Measurements from ENCODE around the gene TNNI3K.
"Not testable (repeated sequence)": the region's sequence is repeated elsewhere in the genome, so short reads cannot be mapped to it uniquely, and the experiment has no call there.

TNNI3K gene, protein sequence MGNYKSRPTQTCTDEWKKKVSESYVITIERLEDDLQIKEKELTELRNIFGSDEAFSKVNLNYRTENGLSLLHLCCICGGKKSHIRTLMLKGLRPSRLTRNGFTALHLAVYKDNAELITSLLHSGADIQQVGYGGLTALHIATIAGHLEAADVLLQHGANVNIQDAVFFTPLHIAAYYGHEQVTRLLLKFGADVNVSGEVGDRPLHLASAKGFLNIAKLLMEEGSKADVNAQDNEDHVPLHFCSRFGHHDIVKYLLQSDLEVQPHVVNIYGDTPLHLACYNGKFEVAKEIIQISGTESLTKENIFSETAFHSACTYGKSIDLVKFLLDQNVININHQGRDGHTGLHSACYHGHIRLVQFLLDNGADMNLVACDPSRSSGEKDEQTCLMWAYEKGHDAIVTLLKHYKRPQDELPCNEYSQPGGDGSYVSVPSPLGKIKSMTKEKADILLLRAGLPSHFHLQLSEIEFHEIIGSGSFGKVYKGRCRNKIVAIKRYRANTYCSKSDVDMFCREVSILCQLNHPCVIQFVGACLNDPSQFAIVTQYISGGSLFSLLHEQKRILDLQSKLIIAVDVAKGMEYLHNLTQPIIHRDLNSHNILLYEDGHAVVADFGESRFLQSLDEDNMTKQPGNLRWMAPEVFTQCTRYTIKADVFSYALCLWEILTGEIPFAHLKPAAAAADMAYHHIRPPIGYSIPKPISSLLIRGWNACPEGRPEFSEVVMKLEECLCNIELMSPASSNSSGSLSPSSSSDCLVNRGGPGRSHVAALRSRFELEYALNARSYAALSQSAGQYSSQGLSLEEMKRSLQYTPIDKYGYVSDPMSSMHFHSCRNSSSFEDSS

GRCh38 chr1:74235153-74235552 lies at the start of gene TNNI3K:
TNNI3K (plus strand) TSS chr1:74235387; CDS start chr1:74235452, 65 bp downstream.
- DNase-seq (ENCODE audit: low read depth), result no peak

DNA sequence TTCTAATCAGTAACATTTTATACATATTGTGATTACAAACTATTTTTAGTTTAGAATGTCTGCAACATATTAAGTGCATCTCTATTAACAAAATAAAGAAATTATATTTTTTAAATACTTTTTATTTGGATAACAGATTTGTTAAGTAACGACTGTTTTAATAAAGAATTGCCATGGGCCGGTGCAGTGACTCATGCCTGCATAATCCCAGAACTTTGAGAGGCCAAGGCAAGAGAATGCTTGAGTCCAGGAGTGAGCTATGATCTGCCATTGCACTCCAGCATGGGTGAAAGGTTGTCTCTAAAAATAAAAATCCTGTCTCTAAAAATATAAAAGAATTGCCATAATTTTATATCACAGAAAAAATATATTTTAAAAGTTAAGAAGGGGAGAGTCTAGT lies 41.3 kb upstream of the TNNI3K start:
- peak; percentile 24 for DNase-seq (ENCODE audit: low read depth)

- DNase-seq (ENCODE audit: low read depth), result no peak
Measured at GRCh38 chr1:74195339-74195738, 39.8 kb upstream of the TNNI3K start.

GRCh38 chr1:74197255-74197654 lies 37.9 kb upstream of the TNNI3K start:
- no peak for DNase-seq (ENCODE audit: low read depth)

GRCh38 chr1:74197657-74198552 lies 37.3 kb upstream of the TNNI3K start, which contains the start of the genes FPGT and LRRIQ3:
FPGT (plus strand) TSS chr1:74198242; CDS start chr1:74198279, 37 bp downstream.
LRRIQ3 (minus strand) TSS chr1:74198176; CDS start chr1:74183684, 14,492 bp downstream.
- peak; percentile 92 for DNase-seq (ENCODE audit: low read depth)

DNA sequence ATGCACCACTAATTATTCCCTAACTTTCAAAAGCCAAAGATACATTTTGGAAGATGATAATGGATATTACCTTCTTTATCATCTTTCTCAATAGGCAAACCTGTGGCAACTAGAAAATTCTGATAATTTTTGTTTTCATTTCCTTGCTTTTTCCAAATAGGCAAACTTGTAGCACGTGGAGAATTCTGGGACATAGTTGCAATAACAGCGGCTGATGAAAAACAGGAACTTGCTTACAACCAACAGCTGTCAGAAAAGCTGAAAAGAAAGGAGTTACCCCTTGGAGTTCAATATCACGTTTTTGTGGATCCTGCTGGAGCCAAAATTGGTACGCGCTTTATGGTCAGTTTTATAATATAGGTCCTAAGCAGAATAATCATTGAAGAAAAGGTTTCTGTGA lies 35.7 kb upstream of the TNNI3K start:
- no peak for DNase-seq (ENCODE audit: low read depth)

- DNase-seq (ENCODE audit: low read depth), result no peak
Measured at GRCh38 chr1:74205266-74205665, 29.9 kb upstream of the TNNI3K start.

- no peak for DNase-seq (ENCODE audit: low read depth)
Measured at GRCh38 chr1:74215229-74215628, 20.0 kb upstream of the TNNI3K start.

DNA sequence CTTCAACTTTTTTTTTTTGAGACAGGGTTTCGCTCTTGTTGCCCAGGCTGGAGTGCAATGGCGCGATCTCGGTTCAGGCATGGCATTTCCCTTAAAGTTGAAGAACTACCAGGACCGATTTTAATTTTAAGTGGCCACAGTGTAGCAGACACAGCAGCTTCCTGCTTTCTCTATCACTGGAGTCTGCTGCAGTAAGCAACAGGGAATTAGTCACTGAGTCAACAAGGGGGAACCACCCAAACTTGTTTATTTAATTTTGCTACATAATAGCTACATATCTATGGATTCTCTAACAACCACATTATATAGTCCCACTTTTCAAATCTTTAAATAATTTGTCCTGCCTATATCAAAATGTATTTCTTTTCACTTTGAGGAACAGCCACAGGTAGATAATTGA lies 12.5 kb upstream of the TNNI3K start:
- peak; percentile 5 for DNase-seq (ENCODE audit: low read depth)

GRCh38 chr1:74223453-74223852 lies 11.7 kb upstream of the TNNI3K start:
- DNase-seq (ENCODE audit: low read depth), result no peak

- DNase-seq (ENCODE audit: low read depth), result no peak
Measured at GRCh38 chr1:74236440-74236839, 1.3 kb downstream of the TNNI3K start.

GRCh38 chr1:74237035-74237434 lies 1.8 kb downstream of the TNNI3K start:
- no peak for DNase-seq (ENCODE audit: low read depth)

DNA sequence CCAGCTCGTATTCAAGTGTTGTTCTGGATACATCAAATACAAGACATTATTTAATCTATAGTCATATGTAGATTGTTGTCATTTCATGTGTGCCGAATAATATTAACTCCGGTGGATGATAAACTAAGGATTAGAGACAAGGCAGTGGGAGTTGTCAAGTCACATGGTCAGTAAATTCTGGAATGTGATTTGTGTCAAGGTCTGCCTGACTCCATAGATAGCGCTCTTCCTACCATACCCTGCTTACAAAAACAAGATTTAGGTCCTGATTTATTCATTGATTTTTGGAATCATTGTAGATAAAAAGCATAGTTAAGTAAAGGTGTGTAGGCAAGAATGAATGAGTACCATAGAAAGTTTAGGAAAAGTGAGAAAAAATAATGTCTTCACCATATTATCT lies 2.6 kb downstream of the TNNI3K start:
- DNase-seq (ENCODE audit: low read depth), result no peak

DNA sequence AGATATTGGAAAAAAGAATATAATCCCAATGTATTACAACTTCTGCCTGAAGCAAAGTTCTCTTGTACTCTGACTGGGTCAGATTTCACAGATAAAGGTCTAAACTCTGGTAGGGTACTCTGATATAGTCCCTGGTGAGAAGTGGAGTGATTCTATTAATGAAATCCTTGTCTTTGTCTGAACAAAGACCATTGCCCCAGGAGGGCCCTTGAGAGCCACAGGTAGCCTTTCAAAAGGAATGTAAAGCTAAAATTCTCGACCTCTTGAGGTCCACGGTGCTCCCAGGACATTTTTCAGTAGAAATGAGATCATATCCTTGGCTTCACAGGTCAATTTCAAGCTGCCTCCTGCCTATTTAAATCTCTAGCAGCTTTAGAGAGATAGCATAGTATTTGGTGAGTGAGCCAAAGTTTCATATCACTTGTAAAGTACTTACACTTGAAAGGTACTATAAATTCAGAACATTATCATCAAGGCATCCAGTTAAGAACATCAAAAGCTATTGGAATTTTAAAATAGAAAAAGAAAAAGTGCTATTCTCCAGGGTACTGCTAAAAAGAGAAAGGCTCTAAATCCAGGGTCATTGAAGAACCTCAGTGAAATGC lies 10.1 kb downstream of the TNNI3K start:
- no peak for DNase-seq (ENCODE audit: low read depth)

DNA sequence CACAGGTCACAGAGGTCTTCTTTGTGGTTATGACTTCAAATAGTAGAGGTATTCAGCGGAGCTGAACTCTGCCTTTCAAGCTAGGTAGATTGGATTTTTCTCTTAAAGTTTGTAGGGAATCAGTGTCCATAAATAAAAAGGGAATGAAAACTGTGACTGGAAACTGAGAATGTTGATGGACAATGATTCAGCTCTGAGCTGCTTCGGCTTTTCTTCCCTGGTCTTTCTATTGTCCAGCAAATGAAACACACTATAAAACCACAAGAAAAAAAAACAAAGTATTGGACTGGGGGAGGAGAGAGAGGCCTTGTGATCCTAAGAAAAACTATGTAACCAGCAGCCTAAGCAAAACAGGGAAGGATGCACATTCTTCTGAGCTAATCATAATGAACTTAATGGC lies 11.1 kb downstream of the TNNI3K start:
- peak; percentile 3 for DNase-seq (ENCODE audit: low read depth)

DNA sequence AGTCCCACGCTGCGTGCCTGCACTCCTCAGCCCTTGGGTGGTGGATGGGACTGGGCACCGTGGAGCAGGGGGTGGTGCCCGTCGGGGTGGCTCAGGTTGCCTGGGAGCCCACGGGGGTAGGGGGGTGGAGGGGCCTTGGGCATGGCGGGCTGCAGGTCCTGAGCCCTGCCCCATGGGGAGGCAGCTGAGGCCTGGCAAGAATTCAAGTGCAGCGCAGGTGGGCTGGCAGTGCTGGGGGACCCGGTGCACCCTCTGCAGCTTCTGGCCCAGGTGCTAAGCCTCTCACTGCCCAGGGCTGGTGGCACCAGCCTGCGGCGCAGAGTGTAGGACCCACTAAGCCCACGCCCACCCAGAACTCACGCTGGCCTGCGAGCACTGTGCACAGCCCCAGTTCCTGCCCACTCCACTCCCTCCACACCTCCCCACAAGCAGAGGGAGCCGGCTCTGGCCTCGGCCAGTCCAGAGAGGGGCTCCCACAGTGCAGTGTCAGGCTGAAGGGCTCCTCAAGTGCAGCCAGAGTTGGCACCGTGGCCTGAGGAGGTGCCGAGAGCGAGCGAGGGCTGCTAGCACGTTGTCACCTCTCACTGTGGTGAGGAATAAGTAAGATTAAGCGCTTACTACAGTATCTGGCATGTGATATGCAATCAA lies 12.8 kb downstream of the TNNI3K start:
- DNase-seq (ENCODE audit: low read depth), result no peak

DNA sequence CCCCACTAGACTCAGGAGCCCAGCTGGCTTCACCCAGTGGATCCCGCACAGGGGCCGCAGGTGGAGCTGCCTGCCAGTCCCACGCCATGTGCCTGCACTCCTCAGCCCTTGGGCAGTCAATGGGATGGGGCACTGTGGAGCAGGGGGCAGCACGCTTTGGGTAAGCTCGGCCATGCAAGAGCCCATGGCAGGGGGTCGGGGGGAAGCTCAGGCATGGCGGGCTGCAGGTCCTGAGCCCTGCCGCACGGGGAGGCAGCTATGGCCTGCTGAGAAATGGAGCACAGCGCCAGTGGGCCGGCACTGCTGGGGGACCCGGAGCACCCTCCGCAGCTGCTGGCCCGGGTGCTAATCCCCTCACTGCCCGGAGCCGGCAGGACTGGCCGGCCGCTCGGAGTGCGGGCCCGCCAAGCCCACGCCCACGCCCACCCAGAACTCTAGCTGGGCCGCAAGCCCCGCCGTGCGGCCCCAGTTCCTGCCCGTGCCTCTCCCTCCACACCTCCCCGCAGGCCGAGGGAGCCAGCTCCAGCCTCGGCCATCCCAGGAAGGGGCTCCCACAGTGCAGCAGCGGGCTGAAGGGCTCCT lies 18.1 kb downstream of the TNNI3K start:
- not testable (repeated sequence) for DNase-seq (ENCODE audit: low read depth)

- DNase-seq (ENCODE audit: low read depth), result no peak
Measured at GRCh38 chr1:74266001-74266400, 30.8 kb downstream of the TNNI3K start.

GRCh38 chr1:74271503-74271902 lies 36.3 kb downstream of the TNNI3K start:
- DNase-seq (ENCODE audit: low read depth), result no peak

- DNase-seq (ENCODE audit: low read depth), result no peak
Measured at GRCh38 chr1:74280642-74281396, 45.6 kb downstream of the TNNI3K start.

Measured in stromal cell of bone marrow (primary cell).